B cell (primary cell): Measurements from ENCODE around the gene MAML2. TPM values are rescaled to one million over a fixed set of nuclear protein-coding genes. Genes with fewer than 3 reads are reported as not detected.

ENCODE experiments used
- ATAC-seq: fragments of 200-7000 bp; cut with Tn5 transposase; one replicate; pipeline ENCODE4 v1.10.0; 2021; ENCODE audit warnings: low read depth, mild to moderate bottlenecking, moderate number of reproducible peaks, moderate library complexity
- CTCF ChIA-PET: fragments of 350-600 bp; sonication (Branson Sonifier 250); formaldehyde crosslinking; loops from one replicate; lab custom pipeline; 2021; ENCODE audit warnings: antibody characterized with exemption, inconsistent platforms; lab: Charles Lee
- POLR2A ChIA-PET: fragments of 350-600 bp; sonication (Branson Sonifier 250); formaldehyde crosslinking; loops from one replicate; lab custom pipeline; 2021; ENCODE audit warnings: antibody characterized with exemption; lab: Charles Lee
- DNase-seq: peaks from one replicate; pipeline ENCODE4 v3.0.0; 2013
- H2AFZ ChIP-seq: 2 replicates; pipeline ENCODE4 v1.6.1; 2012; ENCODE audit warnings: mild to moderate bottlenecking, low read depth, low read length; ENCODE audit not compliant: insufficient read depth, poor library complexity, severe bottlenecking
- H3K27ac ChIP-seq, 2 donors: 1 replicate in 1 of 2; 2 replicates in 1 of 2; pipeline ENCODE4 v1.5.1; 2012 to 2013; ENCODE audit warnings: low read length in 2 of 2, mild to moderate bottlenecking in 2 of 2, moderate library complexity in 1 of 2
- H3K27me3 ChIP-seq, 4 experiments: fragments of 200-600 bp in 1 of 4; sonication (generic) in 1 of 4; replicated peaks in 1 of 4; 1 replicate in 2 of 4; 2 replicates in 2 of 4; pipeline versions ENCODE4 v1.6.1 to v1.7.0; 2013 to 2016; ENCODE audit warnings: low read length in 3 of 4, mild to moderate bottlenecking in 2 of 4, mixed read lengths in 1 of 4, moderate library complexity in 1 of 4; ENCODE audit not compliant: insufficient read depth in 4 of 4, control insufficient read depth in 3 of 4; ENCODE audit errors: control extremely low read depth in 1 of 4
- H3K36me3 ChIP-seq, 2 experiments: replicated peaks in 1 of 2; 1 replicate in 1 of 2; 2 replicates in 1 of 2; pipeline versions ENCODE4 v1.6.1 to v1.7.1; 2013; ENCODE audit warnings: low read length in 1 of 2; ENCODE audit not compliant: insufficient read depth in 2 of 2, control insufficient read depth in 1 of 2; ENCODE audit errors: control extremely low read depth in 1 of 2, extremely low read depth in 1 of 2
- H3K4me1 ChIP-seq, 2 donors: fragments of 200-600 bp in 1 of 2; sonication (generic) in 1 of 2; 1 replicate in 1 of 2; 2 replicates in 1 of 2; pipeline versions ENCODE4 v1.5.1 to v1.6.1; 2013 to 2017; ENCODE audit warnings: low read length in 2 of 2; ENCODE audit not compliant: control insufficient read depth in 2 of 2, insufficient read depth in 2 of 2
- H3K4me2 ChIP-seq: replicated peaks from 2 replicates; pipeline ENCODE3; 2012; ENCODE audit warnings: mild to moderate bottlenecking, low read depth, low read length; ENCODE audit not compliant: poor library complexity, severe bottlenecking
- H3K4me3 ChIP-seq, 5 experiments: fragments of 200-600 bp in 1 of 5; sonication (generic) in 1 of 5; 1 replicate in 3 of 5; 2 replicates in 2 of 5; pipeline versions ENCODE4 v1.5.1 to v1.7.0; 2011 to 2016; ENCODE audit warnings: low read length in 4 of 5, mild to moderate bottlenecking in 4 of 5, low read depth in 2 of 5, control low read depth in 1 of 5, moderate library complexity in 1 of 5; ENCODE audit not compliant: insufficient read depth in 1 of 5; ENCODE audit errors: control extremely low read depth in 1 of 5, extremely low read depth in 1 of 5
- H3K79me2 ChIP-seq: fragments of 200-600 bp; sonication (generic); one replicate; pipeline ENCODE4 v1.6.0; 2016; ENCODE audit warnings: low read length; ENCODE audit not compliant: control insufficient read depth, insufficient read depth
- H3K9ac ChIP-seq: fragments of 200-600 bp; sonication (generic); 2 replicates; pipeline ENCODE4 v1.6.1; 2017; ENCODE audit warnings: mild to moderate bottlenecking, low read length, moderate library complexity
- H3K9me3 ChIP-seq, 3 donors: one replicate each; pipeline versions ENCODE4 v1.6.1 to v1.7.1; 2013; ENCODE audit warnings: low read length in 2 of 3; ENCODE audit not compliant: control insufficient read depth in 2 of 3, insufficient read depth in 1 of 3; ENCODE audit errors: control extremely low read depth in 1 of 3
- H4K20me1 ChIP-seq: 2 replicates; pipeline ENCODE4 v1.6.0; 2012; ENCODE audit warnings: mild to moderate bottlenecking, low read length; ENCODE audit not compliant: insufficient read depth, control insufficient read depth, poor library complexity, severe bottlenecking
- H3K27ac Mint-ChIP-seq: one replicate; pipeline ENCODE4 v1.8.0; 2021; ENCODE audit warnings: mixed read lengths
- H3K27me3 Mint-ChIP-seq: one replicate; pipeline ENCODE4 v1.8.0; 2021; ENCODE audit warnings: mixed read lengths
- H3K4me1 Mint-ChIP-seq: one replicate; pipeline ENCODE4 v1.8.0; 2021; ENCODE audit warnings: mixed read lengths
- H3K4me3 Mint-ChIP-seq: one replicate; pipeline ENCODE4 v1.8.0; 2021; ENCODE audit warnings: mixed read lengths
- H3K9me3 Mint-ChIP-seq: one replicate; pipeline ENCODE4 v1.8.0; 2022; ENCODE audit warnings: mixed read lengths; ENCODE audit not compliant: insufficient read depth
- CTCF ChIP-seq: fragments of 200-600 bp; IDR thresholded peaks from one replicate; pipeline ENCODE4 v1.8.0; 2022; ENCODE audit warnings: antibody characterized with exemption, mild to moderate bottlenecking
- EZH2 ChIP-seq: IDR thresholded peaks from 2 replicates; pipeline ENCODE4 v1.6.1; 2012; ENCODE audit warnings: borderline replicate concordance, low read depth, mild to moderate bottlenecking, moderate library complexity, low read length; ENCODE audit not compliant: insufficient read depth, poor library complexity, severe bottlenecking
- WGBS: methylation state at CpG from one replicate; pipeline ENCODE4 v1.1.5; 2013; ENCODE audit warnings: missing lambda C conversion rate; ENCODE audit not compliant: insufficient coverage; 5-methylcytosine and 5-hydroxymethylcytosine counted together
- intact Hi-C: fragments of 100-400 bp; cut with micrococcal nuclease; formaldehyde crosslinking; loops from one replicate; pipeline ENCODE4 v1.10.0; 2022
- polyA plus RNA-seq: library from polyadenylated mRNA; depleted of rRNA; stranded (reverse); fragments of >200 nt; gene quantifications from 2 replicates; pipeline ENCODE4 v1.2.3, GENCODE V29; 2012
- total RNA-seq, 2 donors: library from RNA; stranded (reverse); fragments of 120-200 nt in 1 of 2; gene quantifications; 1 replicate in 1 of 2; 2 replicates in 1 of 2; pipeline versions ENCODE4 v1.2.3 to v1.2.4, GENCODE V29; 2013 to 2022

Gene MAML2
- total and polyA plus RNA-seq, 2 donors (not counting 1 experiment from before 2014, with no cell fraction given): 10.7 to 26.4 TPM

- H3K9me3 Mint-ChIP-seq: no peaks in the 10 kb centered on the region
- no peaks in the 10 kb centered on the region for H3K27me3 Mint-ChIP-seq
- H3K4me1 ChIP-seq: peaks cover 17 to 18% of the 10 kb centered on the region in 2 donors
- peaks cover 0 to 5% (median 0%) of the 10 kb centered on the region in 3 donors for H3K9me3 ChIP-seq
- ATAC-seq: no peak
- CTCF ChIA-PET: interaction anchor here (0.6 kb wide), 1 partner anchor 184 kb away, joined by 3 read pairs; no protein-coding TSS in a partner anchor
- H3K4me3 Mint-ChIP-seq: no peak overlapping the region
- H3K27ac Mint-ChIP-seq: no peak overlapping the region
- TF ChIP-seq EZH2: no peak
- no peak for TF ChIP-seq CTCF
- H3K9ac ChIP-seq: no peak overlapping the region
- H2AFZ ChIP-seq: no peak overlapping the region
- no peaks in the 10 kb centered on the region for H3K79me2 ChIP-seq
- WGBS: 100% methylated on average over 3 of the region's 3 CpGs
- H3K27ac ChIP-seq: no peak overlapping the region
- H3K27me3 ChIP-seq: no peaks in the 10 kb centered on the region
- intact Hi-C loops: no loop called here
- no peaks in the 10 kb centered on the region for H4K20me1 ChIP-seq
- no peak overlapping the region for H3K4me2 ChIP-seq
- DNase-seq: no peak
- POLR2A ChIA-PET: no interaction called here
- peaks cover 25% of the 10 kb centered on the region for H3K4me1 Mint-ChIP-seq
- H3K4me3 ChIP-seq: no peak overlapping the region
- peaks cover 0 to 4% of the 10 kb centered on the region in 2 experiments for H3K36me3 ChIP-seq
These were observed 325.1 kb downstream of the MAML2 start for GRCh38 chr11:96017856-96018255.

GRCh38 chr11:96016978-96017502 lies 326.0 kb downstream of the MAML2 start:
- WGBS: no CpG with 5 or more reads among the region's 1 CpG
- Histone ChIP-seq H4K20me1 (no peaks in the 10 kb centered on the region), H3K4me3 (no peak overlapping the region), H3K9me3 (peaks cover 0 to 5% (median 0%) of the 10 kb centered on the region in 3 donors), H3K36me3 (peaks cover 0 to 3% of the 10 kb centered on the region in 2 experiments), H2AFZ (no peak overlapping the region), H3K4me1 (peaks cover 25 to 26% of the 10 kb centered on the region in 2 donors), H3K27me3 (no peaks in the 10 kb centered on the region), H3K9ac (no peak overlapping the region), H3K27ac (no peak overlapping the region), H3K79me2 (no peaks in the 10 kb centered on the region), H3K4me2 (no peak overlapping the region)
- CTCF ChIA-PET: no interaction called here
- Mint-ChIP-seq H3K9me3 (no peaks in the 10 kb centered on the region), H3K4me1 (peaks cover 33% of the 10 kb centered on the region), H3K27me3 (no peaks in the 10 kb centered on the region), H3K27ac (no peak overlapping the region), H3K4me3 (no peak overlapping the region)
- TF ChIP-seq CTCF (no peak), EZH2 (no peak)
- intact Hi-C loops: no loop called here
- ATAC-seq: no peak
- DNase-seq: no peak
- POLR2A ChIA-PET: no interaction called here
